ENCODE measurements around the gene ENOSF1.

The ENOSF1 gene

DNA sequence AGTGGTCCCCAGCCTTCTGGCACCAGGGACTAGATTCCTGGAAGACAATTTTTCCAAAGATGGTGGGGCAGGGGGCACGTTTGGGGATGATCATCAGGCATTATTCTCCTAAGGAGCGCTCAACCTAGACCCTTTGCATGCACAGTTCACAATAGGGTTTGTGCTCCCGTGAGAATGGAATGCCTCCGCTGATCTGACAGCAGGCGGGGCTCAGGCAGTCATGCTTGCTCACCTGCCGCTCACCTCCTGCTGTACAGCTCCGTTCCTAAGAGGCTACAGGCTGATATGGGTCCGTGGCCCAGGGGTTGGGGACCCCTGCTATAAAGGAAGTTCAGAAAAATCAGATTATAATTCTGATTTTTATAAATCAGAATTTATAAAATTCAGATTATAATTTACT lies 77.3 kb downstream of the ENOSF1 start:
- Histone ChIP-seq H2AFZ (ENCODE audit: low read length) (no peak overlapping the region), H4K20me1 (ENCODE audit: insufficient read depth, low read length, poor library complexity, severe bottlenecking) (no peaks in the 10 kb centered on the region), H3K4me2 (ENCODE audit: low read depth, low read length, poor library complexity, severe bottlenecking) (no peak overlapping the region), H3K4me1 (ENCODE audit: insufficient read depth, low read length, poor library complexity, severe bottlenecking) (no peaks in the 10 kb centered on the region), H3F3A (ENCODE audit: low read depth) (no peaks in the 10 kb centered on the region), H3K9me3 (ENCODE audit: insufficient read depth, low read depth, low read length) (no peaks in the 10 kb centered on the region), H3K36me3 (ENCODE audit: insufficient read depth, low read length) (no peaks in the 10 kb centered on the region), H3K27me3 (ENCODE audit: insufficient read depth, low read length, poor library complexity, severe bottlenecking) (no peaks in the 10 kb centered on the region), H3K9me2 (replicated peaks; ENCODE audit: low read depth, low read length) (no peaks in the 10 kb centered on the region), H3K79me2 (ENCODE audit: insufficient read depth, low read length) (no peaks in the 10 kb centered on the region), H3K9ac (ENCODE audit: low read depth, low read length, poor library complexity, severe bottlenecking) (no peak overlapping the region), H3K4me3 (ENCODE audit: low read length, poor library complexity, severe bottlenecking) (no peak overlapping the region)
- TF ChIP-seq CTCF (conservative IDR thresholded peaks at IDR 0.05; ENCODE audit: low read length): no peak
- TF ChIP-seq EZH2phosphoT487 (IDR thresholded peaks at IDR 0.05; ENCODE audit: borderline replicate concordance): no peak

GRCh38 chr18:634551-635045 lies 77.8 kb downstream of the ENOSF1 start:
- no peaks in the 10 kb centered on the region for H3K9me3 ChIP-seq (ENCODE audit: insufficient read depth, low read depth, low read length)
- H3K4me2 ChIP-seq (ENCODE audit: low read depth, low read length, poor library complexity, severe bottlenecking): no peak overlapping the region
- no peak overlapping the region for H2AFZ ChIP-seq (ENCODE audit: low read length)
- no peaks in the 10 kb centered on the region for H3F3A ChIP-seq (ENCODE audit: low read depth)
- H3K4me3 ChIP-seq (ENCODE audit: low read length, poor library complexity, severe bottlenecking): no peak overlapping the region
- H3K9me2 ChIP-seq (replicated peaks; ENCODE audit: low read depth, low read length): no peaks in the 10 kb centered on the region
- TF ChIP-seq CTCF (conservative IDR thresholded peaks at IDR 0.05; ENCODE audit: low read length) (no peak), EZH2phosphoT487 (IDR thresholded peaks at IDR 0.05; ENCODE audit: borderline replicate concordance) (no peak)
- H3K9ac ChIP-seq (ENCODE audit: low read depth, low read length, poor library complexity, severe bottlenecking): no peak overlapping the region
- H4K20me1 ChIP-seq (ENCODE audit: insufficient read depth, low read length, poor library complexity, severe bottlenecking): no peaks in the 10 kb centered on the region
- no peaks in the 10 kb centered on the region for H3K4me1 ChIP-seq (ENCODE audit: insufficient read depth, low read length, poor library complexity, severe bottlenecking)
- no peaks in the 10 kb centered on the region for H3K79me2 ChIP-seq (ENCODE audit: insufficient read depth, low read length)
- no peaks in the 10 kb centered on the region for H3K27me3 ChIP-seq (ENCODE audit: insufficient read depth, low read length, poor library complexity, severe bottlenecking)
- H3K36me3 ChIP-seq (ENCODE audit: insufficient read depth, low read length): no peaks in the 10 kb centered on the region

- Histone ChIP-seq H2AFZ (ENCODE audit: low read length) (no peak overlapping the region), H3K79me2 (ENCODE audit: insufficient read depth, low read length) (no peaks in the 10 kb centered on the region), H3K4me3 (ENCODE audit: low read length, poor library complexity, severe bottlenecking) (no peak overlapping the region), H3K4me1 (ENCODE audit: insufficient read depth, low read length, poor library complexity, severe bottlenecking) (no peaks in the 10 kb centered on the region), H3K27me3 (ENCODE audit: insufficient read depth, low read length, poor library complexity, severe bottlenecking) (no peaks in the 10 kb centered on the region), H3K36me3 (ENCODE audit: insufficient read depth, low read length) (no peaks in the 10 kb centered on the region), H3K4me2 (ENCODE audit: low read depth, low read length, poor library complexity, severe bottlenecking) (no peak overlapping the region), H4K20me1 (ENCODE audit: insufficient read depth, low read length, poor library complexity, severe bottlenecking) (no peaks in the 10 kb centered on the region), H3K9me3 (ENCODE audit: insufficient read depth, low read depth, low read length) (no peaks in the 10 kb centered on the region), H3K9ac (ENCODE audit: low read depth, low read length, poor library complexity, severe bottlenecking) (no peak overlapping the region), H3F3A (ENCODE audit: low read depth) (no peaks in the 10 kb centered on the region), H3K9me2 (replicated peaks; ENCODE audit: low read depth, low read length) (no peaks in the 10 kb centered on the region)
- no peak for TF ChIP-seq EZH2phosphoT487 (IDR thresholded peaks at IDR 0.05; ENCODE audit: borderline replicate concordance)
- TF ChIP-seq CTCF (conservative IDR thresholded peaks at IDR 0.05; ENCODE audit: low read length): no peak
Observed at GRCh38 chr18:631560-631959, 80.9 kb downstream of the ENOSF1 start.
